Cardiac septum (tissue), 1 donor: ENCODE results near the gene ISG20. TPM values are rescaled to one million over a fixed set of nuclear protein-coding genes. Genes with fewer than 3 reads are reported as not detected.

Experiments
- DNase-seq: peaks from one replicate; pipeline ENCODE4 v3.0.0-alpha.2; 2020; ENCODE audit warnings: low spot score
- intact Hi-C: fragments of 100-400 bp; cut with DNase I; formaldehyde crosslinking; loops from one replicate; pipeline ENCODE4 v1.14.0; 2022
- microRNA-seq: library from miRNA; unstranded; fragments of <30 nt; microRNA quantifications from one replicate; pipeline ENCODE4 v1.2.0, GENCODE V29; 2020
- total RNA-seq: library from RNA; stranded (reverse); fragmentation: NEBNext Ultra II Directional; extraction: Animal tissue kit (Norgen Biotek cat#: 25700); gene quantifications from one replicate; pipeline ENCODE4 v1.2.1, GENCODE V29; 2021
- donor health status: DM: no; HTN: no; CAD: no.

Gene ISG20
- total RNA-seq, 1 donor from 2014 or later, result 3.9 TPM

DNA sequence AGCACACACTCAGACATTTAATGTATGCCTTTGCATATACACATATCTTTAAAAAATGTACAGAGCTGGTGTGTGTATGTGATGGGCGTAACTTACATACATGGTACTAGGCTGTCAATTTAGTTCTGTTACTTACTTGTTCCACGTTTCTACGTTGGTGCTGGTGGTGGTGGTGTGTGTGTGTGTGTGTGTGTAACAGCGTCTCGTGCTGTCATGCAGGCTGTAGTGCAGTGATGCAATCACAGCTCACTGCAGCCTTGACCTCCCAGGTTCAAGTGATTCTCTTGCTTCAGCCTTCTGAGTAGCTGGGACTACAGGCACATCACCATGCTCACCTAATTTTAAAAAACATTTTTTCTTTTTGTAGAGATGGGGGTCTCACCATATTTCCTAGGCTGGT lies 64.2 kb downstream of the ISG20 start:
- intact Hi-C loops, result no loop called here
- no peak for DNase-seq

DNA sequence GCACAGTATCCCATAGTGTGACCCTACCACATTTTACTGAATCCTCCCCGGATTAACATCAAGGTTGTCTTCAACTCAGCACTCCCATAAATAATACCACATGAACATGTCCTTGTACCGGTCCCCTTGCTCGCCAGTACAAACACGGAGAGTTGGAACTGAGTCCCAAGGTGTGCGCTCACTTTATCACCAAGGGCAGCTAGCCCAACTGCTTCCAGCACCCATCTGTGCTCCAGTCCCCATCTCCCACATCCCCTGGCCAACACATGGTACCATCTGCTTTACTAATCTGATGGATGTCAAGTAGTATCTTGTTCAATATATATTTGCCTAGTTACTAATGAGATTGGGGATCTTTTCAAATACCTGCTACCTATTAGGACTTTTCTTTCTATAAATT lies 64.7 kb downstream of the ISG20 start:
- intact Hi-C loops, result no loop called here

DNA sequence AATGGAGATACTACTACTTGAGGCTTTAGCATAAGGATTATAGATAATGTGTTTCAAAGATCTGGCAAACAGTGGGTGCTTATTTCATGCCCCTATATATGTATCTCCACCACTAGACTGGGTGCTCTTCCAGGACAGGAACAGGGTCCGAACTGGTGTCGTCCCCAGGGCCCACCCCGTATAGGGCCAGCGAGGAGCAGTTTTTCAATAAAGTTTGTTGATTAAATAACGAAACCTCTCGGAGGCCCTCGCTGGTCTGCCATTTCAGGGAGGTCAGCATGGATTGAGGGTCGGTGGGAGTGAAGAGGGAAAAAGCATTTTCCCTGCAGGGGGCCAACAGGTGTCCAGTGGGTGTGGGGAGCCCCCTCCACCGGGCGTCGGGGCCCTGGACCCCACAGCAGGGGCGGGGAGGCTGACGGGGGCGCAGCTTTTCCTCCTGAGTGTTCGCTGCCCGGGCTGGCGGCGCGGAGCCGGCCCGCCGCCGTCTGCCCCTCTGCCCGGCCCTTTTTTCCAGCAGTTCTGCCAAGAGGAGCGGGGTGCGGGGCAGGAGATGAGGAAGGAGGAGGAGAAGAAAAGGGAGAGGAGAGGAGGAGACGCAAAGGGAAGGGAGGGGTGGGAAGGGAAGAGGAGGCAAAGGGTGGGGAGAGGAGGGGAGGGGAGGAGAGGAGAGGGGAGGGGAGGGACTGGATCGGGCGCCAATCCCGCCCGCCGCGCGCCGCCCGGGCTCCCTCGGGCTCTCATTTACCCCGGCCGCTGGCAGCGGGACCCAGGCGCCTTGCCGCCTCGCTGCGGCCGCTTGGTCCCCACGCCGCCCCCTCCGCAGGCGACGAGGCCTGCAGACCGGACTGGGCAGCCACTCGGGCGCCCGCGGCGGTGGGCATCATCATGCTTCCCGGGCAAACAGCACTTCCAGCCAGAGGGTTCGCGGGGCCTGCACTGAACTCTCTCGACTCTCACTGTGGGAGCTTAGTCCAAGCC lies 66.3 kb downstream of the ISG20 start:
- peak; percentile 66 for DNase-seq

More for the DNA sequence above, 64.7 kb downstream of the ISG20 start:
- DNase-seq, result no peak

DNA sequence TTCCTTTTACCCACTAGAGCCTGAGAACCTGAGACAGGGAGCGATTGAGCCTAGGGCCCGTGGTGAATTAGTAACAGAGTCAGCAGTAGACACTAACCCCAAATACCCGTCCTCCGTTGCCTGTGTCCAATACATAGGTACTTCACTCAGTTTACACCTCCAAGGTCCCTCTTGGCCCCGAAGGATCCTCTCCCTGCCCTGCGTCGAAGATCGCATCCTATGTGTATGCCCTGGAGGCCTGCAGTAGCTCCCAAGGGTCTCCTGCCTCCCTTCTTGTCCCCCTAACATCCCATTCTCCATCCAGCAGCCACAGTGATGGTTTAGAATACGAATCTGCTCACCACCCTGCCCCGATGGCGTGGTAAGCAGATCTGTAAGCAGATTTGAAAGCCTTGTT lies 67.0 kb downstream of the ISG20 start:
- intact Hi-C loops, result no loop called here
- DNase-seq, result peak; percentile 39

More for the DNA sequence above, 66.3 kb downstream of the ISG20 start:
- intact Hi-C loops, result no loop called here

Small RNA genes lying within 50 kb of the gene (microRNA-seq; reads per million reads assigned to microRNA genes)
- gene MIR1179, result 8.0 reads per million, percentile 18 among the genes with 10 or more reads in this experiment
- not detected for gene MIR3529
- gene MIR7-2, result not detected

Other genes starting within 250 kb of the ISG20 start
- 57.8 TPM for gene MRPL46, start 171.6 kb upstream of the ISG20 start, total RNA-seq
- gene MRPS11, start 171.3 kb upstream of the ISG20 start, total RNA-seq, result 50.6 TPM
- 6.2 TPM for gene DET1, start 92.3 kb upstream of the ISG20 start, total RNA-seq
- 8.7 TPM for gene AEN, start 17.7 kb upstream of the ISG20 start, total RNA-seq
- gene ACAN, start 164.4 kb downstream of the ISG20 start, total RNA-seq, result 1.9 TPM